GM12875 (cell line): Measurements from ENCODE around the gene WDR76.
A peak's percentile ranks its signal among the peaks of the same experiment; 100 is the strongest.

Experiments used
- H3K4me3 ChIP-seq: one replicate; pipeline ENCODE4 v1.5.1; 2011; ENCODE audit warnings: low read depth, low read length, control low read depth
- TF ChIP-seq, protein P1 (sequence below): IDR thresholded peaks from 2 replicates; pipeline ENCODE4 v1.5.1; 2011; ENCODE audit warnings: low read depth, mild to moderate bottlenecking, control low read depth, inconsistent platforms, low read length, moderate library complexity, borderline replicate concordance; ENCODE audit not compliant: insufficient read depth

The WDR76 gene

DNA sequence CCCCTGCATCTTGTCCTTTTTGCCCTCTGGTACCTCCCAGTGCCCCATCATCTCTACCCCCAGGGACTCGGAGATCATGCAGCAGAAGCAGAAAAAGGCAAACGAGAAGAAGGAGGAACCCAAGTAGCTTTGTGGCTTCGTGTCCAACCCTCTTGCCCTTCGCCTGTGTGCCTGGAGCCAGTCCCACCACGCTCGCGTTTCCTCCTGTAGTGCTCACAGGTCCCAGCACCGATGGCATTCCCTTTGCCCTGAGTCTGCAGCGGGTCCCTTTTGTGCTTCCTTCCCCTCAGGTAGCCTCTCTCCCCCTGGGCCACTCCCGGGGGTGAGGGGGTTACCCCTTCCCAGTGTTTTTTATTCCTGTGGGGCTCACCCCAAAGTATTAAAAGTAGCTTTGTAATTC is 33.2 kb upstream of the WDR76 start:
- TF ChIP-seq, protein P1, sequence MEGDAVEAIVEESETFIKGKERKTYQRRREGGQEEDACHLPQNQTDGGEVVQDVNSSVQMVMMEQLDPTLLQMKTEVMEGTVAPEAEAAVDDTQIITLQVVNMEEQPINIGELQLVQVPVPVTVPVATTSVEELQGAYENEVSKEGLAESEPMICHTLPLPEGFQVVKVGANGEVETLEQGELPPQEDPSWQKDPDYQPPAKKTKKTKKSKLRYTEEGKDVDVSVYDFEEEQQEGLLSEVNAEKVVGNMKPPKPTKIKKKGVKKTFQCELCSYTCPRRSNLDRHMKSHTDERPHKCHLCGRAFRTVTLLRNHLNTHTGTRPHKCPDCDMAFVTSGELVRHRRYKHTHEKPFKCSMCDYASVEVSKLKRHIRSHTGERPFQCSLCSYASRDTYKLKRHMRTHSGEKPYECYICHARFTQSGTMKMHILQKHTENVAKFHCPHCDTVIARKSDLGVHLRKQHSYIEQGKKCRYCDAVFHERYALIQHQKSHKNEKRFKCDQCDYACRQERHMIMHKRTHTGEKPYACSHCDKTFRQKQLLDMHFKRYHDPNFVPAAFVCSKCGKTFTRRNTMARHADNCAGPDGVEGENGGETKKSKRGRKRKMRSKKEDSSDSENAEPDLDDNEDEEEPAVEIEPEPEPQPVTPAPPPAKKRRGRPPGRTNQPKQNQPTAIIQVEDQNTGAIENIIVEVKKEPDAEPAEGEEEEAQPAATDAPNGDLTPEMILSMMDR, result no peak
- peak overlapping the region; percentile 96 for H3K4me3 ChIP-seq

DNA sequence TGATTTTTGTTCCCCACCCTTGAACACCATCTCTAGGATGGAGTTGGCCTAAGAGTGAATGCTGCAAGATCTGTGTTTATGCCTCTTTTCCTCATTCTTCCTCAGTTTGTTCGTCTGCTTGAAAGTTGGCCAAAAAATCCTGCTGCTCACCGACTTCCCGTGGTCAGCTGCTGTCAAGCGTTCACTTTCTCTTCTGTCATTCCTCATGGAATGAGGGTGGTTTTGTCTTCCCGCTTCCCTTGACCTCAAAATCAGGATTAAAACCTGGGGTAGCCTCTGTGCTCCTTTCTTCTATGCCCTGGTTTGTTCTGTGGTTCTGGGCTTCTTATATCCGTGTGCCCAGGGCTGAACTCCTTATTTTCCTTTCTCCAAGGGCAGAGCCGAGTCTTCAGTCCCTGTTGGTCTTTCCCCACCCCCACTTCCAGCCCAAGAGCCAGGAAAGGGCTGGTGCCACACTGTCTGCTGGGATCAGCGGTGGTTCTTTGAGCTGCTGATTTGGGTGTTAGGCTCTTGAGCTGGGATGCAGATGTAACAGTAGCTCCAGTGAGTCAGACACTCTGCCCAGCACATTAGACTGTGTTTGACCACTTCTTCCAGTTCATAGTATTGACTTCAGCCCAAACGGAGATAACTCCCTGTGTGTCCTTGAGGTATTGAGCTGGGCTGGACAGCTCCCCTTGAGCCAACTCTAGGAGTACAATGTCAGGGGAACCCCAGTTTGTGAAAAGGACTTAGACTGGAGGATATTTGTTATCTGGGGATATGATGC is 32.3 kb upstream of the WDR76 start:
- H3K4me3 ChIP-seq, result no peak overlapping the region

DNA sequence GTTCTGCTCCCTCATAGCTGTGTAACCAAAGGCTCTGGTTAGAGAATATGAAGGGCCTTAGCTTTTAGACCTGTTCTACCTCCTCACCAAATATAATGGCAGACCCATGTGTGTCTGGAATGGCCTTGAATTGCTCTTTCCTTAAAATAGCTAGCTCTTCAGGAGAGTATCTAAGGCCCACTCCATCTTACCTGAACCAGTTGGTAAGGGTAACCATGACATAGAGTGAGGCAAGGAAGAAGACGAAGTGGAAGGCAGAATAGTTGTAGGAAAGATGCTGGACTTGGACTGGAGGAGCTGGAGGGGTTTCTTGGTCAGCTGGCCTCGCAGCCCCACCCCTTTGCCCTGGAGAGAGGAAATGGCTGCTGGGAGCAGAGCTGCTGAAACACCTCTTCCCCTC is 31.6 kb upstream of the WDR76 start:
- H3K4me3 ChIP-seq, result no peak overlapping the region
- TF ChIP-seq, protein P1, result no peak

More for the DNA sequence above, 32.3 kb upstream of the WDR76 start:
- TF ChIP-seq, protein P1, result no peak

DNA sequence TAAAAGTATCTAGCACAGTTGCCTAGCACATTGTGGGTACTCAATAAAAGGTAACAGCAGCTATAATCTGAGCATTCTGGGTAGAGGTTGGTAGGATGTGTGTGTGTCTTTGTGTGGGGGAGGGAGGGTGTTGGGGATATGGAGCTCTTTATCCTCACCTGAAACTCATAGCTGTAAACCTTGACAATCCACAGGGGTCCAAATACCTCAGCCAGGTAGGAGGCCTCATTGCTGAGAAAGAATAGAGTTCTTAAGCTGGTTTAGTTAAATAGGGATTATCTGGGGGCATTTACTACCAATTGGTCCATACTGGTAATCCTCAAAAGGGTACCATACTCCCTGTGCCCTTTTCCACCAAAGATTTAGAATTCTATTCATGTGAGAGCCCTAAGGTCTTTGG is 30.8 kb upstream of the WDR76 start:
- H3K4me3 ChIP-seq, result no peak overlapping the region
- TF ChIP-seq, protein P1, result no peak

DNA sequence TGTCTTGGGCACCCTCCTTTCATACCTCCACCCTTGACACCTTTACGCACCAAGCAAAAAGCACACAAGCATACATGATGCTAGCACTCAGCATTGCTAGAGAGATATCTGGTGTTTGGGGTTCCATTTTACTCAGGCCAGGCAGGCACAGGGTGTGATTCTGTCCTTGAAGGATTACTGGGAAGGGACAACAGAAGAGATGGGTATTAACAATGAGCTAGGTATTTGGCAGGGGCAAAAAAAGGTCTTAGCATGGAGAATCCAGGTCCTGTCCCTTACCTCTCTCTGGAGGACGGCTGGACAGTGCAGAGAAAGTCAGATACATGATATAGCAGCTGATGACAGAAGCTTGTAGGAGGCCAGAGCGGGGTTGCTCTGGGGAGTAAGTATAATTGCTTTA is 30.2 kb upstream of the WDR76 start:
- no peak overlapping the region for H3K4me3 ChIP-seq
- TF ChIP-seq, protein P1, result no peak

DNA sequence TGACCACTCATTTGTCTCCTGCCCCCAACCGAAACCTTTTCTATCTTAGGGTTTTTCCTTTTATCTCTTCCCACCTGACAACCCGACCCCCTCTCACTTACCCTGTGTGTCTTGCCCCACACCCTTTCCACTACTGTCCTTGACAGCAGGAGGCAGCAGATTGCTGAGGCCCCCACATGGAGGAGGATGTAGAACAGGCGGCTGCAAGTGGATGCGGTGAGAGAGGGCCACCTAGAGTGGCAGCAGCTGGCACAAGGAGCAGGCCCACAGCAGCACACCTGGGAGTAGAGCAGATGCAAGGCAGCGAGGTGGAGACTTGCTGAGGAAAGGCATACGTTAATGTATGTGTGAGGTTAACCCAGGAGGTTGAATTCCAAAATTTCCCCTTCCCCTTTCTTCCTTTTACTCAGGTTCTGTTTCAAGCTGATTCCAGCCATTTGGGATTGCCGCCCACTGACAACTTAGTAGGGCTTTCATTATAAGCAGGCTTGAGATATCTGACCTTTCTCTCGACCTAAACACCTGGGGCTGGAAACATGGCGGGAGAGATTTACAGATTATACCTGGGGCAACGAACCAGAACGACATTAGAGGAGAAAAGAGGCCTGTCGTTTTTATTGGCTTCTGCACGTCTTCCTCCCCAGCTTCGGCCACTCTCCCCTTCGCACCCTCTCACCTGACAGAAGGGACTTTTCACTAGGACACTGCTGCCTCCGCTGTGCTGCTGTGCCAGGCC is 27.4 kb upstream of the WDR76 start:
- no peak overlapping the region for H3K4me3 ChIP-seq
- TF ChIP-seq, protein P1, result peak; percentile 22; the same call in 1 of the 2 replicates

DNA sequence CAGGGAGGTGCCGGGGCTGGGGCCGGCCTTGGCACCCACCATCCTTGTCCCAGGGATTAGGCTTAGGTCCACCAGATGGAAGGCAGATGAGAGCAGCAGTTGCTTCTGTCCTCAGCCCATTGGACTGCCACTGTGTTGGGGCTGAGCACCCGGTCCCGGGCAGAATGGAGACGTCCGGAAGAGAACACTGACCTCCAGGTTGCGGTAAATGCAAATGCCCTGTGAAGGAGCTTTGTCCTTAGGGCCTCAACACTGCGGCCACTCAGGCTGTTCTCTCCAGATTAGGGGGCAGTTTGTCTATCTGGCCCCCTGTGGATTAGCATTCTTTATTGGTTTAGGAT is 26.9 kb upstream of the WDR76 start, which contains the start of gene SERINC4:
Gene SERINC4 (minus strand): TSS at position 276 of the 341 bp plus-strand sequence. CDS start 234 bp downstream, at position 42.
- TF ChIP-seq, protein P1, result no peak
- H3K4me3 ChIP-seq, result peak within 1 kb of the TSS; percentile 81
